Lower leg skin (tissue), 3 donors: ENCODE data around the gene LIMK1.

Experiments used
- POLR2A ChIP-seq, 2 donors: fragments of 450-650 bp; IDR thresholded peaks; one replicate each; pipeline ENCODE4 v1.6.1; 2016 to 2017; ENCODE audit warnings: antibody characterized with exemption in 2 of 2, mild to moderate bottlenecking in 1 of 2, moderate library complexity in 1 of 2
- TF ChIP-seq, protein P1 (sequence below), 3 donors: fragments of 450-650 bp; IDR thresholded peaks; one replicate each; pipeline ENCODE4 v1.5.1; 2016; ENCODE audit warnings: antibody characterized with exemption in 3 of 3, mild to moderate bottlenecking in 3 of 3, moderate library complexity in 2 of 3

DNA sequence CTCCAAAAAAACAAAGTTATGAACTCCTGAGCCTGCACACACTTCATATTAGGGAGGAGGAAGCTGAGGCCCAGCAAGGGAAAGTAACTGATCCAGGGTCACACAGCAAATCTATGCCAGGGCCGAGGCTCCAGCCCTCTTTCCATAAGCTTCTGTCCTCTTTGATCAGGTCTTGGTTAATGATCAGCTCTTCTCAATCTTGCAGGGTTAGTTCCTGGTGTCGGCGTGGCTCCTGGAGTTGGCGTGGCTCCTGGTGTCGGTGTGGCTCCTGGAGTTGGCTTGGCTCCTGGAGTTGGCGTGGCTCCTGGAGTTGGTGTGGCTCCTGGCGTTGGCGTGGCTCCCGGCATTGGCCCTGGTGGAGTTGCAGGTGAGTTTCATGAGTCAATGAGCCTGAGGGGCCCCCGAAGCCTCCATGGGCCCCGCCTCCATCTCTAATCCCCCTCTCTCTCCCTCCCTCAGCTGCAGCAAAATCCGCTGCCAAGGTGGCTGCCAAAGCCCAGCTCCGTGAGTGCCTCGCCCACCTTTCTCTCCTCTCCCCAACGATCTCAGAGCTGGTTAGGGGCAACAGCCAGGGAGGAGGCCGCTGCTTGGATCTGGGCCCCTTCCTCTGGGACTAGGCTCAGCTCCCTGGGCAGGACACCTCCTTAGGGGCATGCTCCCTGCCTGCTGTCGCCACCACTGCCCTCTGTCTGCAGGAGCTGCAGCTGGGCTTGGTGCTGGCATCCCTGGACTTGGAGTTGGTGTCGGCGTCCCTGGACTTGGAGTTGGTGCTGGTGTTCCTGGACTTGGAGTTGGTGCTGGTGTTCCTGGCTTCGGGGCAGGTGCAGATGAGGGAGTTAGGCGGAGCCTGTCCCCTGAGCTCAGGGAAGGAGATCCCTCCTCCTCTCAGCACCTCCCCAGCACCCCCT is 23.7 kb upstream of the LIMK1 start:
- TF ChIP-seq, protein P1, sequence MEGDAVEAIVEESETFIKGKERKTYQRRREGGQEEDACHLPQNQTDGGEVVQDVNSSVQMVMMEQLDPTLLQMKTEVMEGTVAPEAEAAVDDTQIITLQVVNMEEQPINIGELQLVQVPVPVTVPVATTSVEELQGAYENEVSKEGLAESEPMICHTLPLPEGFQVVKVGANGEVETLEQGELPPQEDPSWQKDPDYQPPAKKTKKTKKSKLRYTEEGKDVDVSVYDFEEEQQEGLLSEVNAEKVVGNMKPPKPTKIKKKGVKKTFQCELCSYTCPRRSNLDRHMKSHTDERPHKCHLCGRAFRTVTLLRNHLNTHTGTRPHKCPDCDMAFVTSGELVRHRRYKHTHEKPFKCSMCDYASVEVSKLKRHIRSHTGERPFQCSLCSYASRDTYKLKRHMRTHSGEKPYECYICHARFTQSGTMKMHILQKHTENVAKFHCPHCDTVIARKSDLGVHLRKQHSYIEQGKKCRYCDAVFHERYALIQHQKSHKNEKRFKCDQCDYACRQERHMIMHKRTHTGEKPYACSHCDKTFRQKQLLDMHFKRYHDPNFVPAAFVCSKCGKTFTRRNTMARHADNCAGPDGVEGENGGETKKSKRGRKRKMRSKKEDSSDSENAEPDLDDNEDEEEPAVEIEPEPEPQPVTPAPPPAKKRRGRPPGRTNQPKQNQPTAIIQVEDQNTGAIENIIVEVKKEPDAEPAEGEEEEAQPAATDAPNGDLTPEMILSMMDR (IDR thresholded peaks at IDR 0.05), result no peak
- TF ChIP-seq POLR2A (IDR thresholded peaks at IDR 0.05), result no peak
